ENCODE data around the gene HOXB7.

The HOXB7 gene

GRCh38 chr17:48600244-48601098 lies 10.3 kb downstream of the HOXB7 start:
- Mint-ChIP-seq H3K4me3 (no peak overlapping the region), H3K4me1 (ENCODE audit: low read depth) (peaks cover 31% of the 10 kb centered on the region), H3K27me3 (peaks cover 93% of the 10 kb centered on the region), H3K9me3 (no peaks in the 10 kb centered on the region), H3K36me3 (ENCODE audit: low read depth) (no peaks in the 10 kb centered on the region), H3K27ac (no peak overlapping the region)

- peaks cover 31% of the 10 kb centered on the region for H3K4me1 Mint-ChIP-seq (ENCODE audit: low read depth)
- no peaks in the 10 kb centered on the region for H3K9me3 Mint-ChIP-seq
- no peak overlapping the region for H3K27ac Mint-ChIP-seq
- no peaks in the 10 kb centered on the region for H3K36me3 Mint-ChIP-seq (ENCODE audit: low read depth)
- H3K27me3 Mint-ChIP-seq = peaks cover 93% of the 10 kb centered on the region
- H3K4me3 Mint-ChIP-seq = no peak overlapping the region
Measured at GRCh38 chr17:48599354-48599753, 11.5 kb downstream of the HOXB7 start.

DNA sequence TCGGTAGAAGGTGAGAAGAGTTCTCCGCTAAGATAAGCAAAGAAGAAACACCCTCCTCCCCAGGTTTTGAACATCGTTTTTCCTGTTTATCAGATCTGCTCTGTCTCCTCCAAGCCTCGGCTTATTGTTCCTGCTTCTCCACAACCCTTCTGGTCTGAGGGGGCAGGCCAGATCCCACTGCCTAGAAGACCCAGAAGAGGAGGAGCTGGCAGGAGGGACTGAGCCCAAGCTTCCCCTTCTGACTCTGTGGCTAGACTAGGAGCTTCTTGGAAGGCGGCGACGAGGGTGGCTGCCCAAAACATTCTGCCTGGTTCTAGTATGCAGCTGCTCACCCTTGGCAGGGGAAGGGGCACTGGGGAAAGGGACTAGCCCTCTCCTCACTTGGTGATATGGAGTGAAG lies 12.1 kb downstream of the HOXB7 start:
- H3K27ac Mint-ChIP-seq = no peak overlapping the region
- H3K9me3 Mint-ChIP-seq = no peaks in the 10 kb centered on the region
- no peaks in the 10 kb centered on the region for H3K36me3 Mint-ChIP-seq (ENCODE audit: low read depth)
- peaks cover 37% of the 10 kb centered on the region for H3K4me1 Mint-ChIP-seq (ENCODE audit: low read depth)
- no peak overlapping the region for H3K4me3 Mint-ChIP-seq
- peaks cover 93% of the 10 kb centered on the region for H3K27me3 Mint-ChIP-seq

DNA sequence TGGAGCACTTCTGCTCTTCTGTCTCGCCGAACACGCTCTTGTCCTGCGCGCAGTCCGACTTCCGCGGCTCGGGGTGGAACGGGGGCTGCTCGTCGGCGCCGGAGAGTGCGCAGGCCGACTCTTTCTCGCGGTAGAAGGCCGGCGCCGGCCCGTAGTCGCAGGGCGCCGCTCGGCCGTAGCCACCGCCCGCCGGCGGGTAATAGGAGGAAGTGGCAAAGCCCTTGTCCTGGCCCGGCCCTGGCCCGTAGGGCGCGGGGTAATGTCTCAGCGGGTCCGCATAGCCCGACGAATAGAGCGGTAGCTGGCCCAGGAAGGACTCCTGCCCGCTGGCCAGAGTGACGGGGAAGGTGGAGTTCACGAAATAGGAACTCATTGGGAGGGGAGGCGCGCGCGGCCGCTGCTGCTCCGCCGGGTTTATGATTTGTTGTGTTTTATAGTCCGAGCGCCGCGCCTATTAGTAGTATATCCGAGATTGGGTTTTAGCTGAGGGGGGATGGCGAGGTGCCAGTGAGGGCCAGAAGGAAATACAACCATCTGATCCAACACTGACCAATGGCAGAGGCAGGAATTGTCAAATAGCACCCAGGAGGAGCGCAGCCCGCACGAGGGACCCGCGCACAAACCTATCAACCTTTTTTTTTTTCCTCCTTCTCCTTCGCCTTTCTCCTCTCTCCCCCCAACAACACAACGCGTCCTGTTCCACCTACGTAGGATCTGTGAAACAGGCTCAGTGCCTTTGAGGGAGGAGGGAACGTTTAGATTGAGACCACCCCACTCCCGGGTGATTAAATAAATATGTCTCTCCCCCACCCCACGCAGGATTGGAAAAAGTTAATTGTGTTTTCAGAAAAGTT lies 12.8 kb downstream of the HOXB7 start:
- H3K4me3 Mint-ChIP-seq = peak overlapping the region; percentile 80
- no peaks in the 10 kb centered on the region for H3K36me3 Mint-ChIP-seq (ENCODE audit: low read depth)
- no peaks in the 10 kb centered on the region for H3K9me3 Mint-ChIP-seq
- H3K4me1 Mint-ChIP-seq (ENCODE audit: low read depth) = peaks cover 41% of the 10 kb centered on the region
- H3K27ac Mint-ChIP-seq = no peak overlapping the region
- H3K27me3 Mint-ChIP-seq = peaks cover 90% of the 10 kb centered on the region

DNA sequence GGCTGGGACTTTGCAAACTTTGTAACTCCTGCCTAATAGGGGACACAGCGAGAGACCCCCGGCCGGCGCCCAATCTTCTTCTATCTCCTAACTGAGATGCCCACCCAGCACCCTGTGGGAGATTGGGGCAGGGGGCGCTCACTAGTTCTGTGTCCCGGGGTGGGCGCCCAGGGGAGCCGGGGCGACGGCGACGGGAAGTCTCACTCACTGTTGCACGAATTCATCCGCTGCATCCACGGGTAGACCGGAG lies 13.4 kb downstream of the HOXB7 start:
- peaks cover 87% of the 10 kb centered on the region for H3K27me3 Mint-ChIP-seq
- H3K9me3 Mint-ChIP-seq = no peaks in the 10 kb centered on the region
- H3K4me3 Mint-ChIP-seq = peak overlapping the region; percentile 80
- H3K27ac Mint-ChIP-seq = no peak overlapping the region
- peaks cover 45% of the 10 kb centered on the region for H3K4me1 Mint-ChIP-seq (ENCODE audit: low read depth)
- no peaks in the 10 kb centered on the region for H3K36me3 Mint-ChIP-seq (ENCODE audit: low read depth)

DNA sequence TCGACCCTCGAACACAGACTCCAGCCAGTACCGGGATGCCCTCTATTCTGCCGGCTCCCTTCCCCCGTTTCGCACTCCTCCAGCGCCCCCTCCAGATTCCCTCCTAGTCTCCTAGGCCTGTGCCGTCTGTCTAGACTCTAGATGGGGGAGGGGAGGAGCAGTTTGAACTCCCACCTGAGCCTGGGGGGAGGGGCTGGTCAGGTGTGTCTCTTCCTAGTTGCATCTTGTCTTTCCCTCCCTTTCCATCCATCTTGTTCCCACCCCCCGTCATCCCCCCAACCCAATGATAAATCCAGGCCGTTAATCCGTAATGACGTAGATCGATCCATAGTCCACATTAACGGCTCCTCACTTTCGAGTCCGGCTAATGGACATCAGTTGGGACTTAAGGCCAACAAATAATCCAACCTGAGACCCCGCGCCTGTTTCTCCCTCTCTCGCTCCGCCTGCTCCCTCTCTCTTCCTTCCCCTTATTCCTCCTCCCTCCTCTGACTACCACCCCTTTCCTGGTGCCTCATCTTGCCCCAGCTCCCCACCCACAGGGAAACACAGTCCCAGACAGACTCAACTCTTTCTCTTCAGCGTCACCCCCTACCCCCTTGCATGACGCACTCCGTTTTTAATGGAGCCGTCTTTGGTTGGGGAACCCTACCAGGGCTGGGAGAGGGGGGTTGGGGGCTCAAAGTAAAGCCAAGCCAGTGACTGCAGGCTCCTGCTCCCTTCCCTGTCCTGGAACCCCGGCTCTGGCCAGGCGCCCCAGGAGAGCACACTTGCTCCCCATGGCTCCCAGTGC lies 13.9 kb downstream of the HOXB7 start:
- Mint-ChIP-seq H3K36me3 (ENCODE audit: low read depth) (no peaks in the 10 kb centered on the region), H3K27ac (no peak overlapping the region), H3K27me3 (peaks cover 89% of the 10 kb centered on the region), H3K4me3 (peak overlapping the region; percentile 80), H3K4me1 (ENCODE audit: low read depth) (peaks cover 48% of the 10 kb centered on the region), H3K9me3 (no peaks in the 10 kb centered on the region)

GRCh38 chr17:48596000-48596734 lies 14.7 kb downstream of the HOXB7 start:
- H3K27me3 Mint-ChIP-seq = peaks cover 89% of the 10 kb centered on the region
- H3K4me3 Mint-ChIP-seq = peak overlapping the region; percentile 80
- H3K27ac Mint-ChIP-seq = no peak overlapping the region
- no peaks in the 10 kb centered on the region for H3K36me3 Mint-ChIP-seq (ENCODE audit: low read depth)
- H3K4me1 Mint-ChIP-seq (ENCODE audit: low read depth) = peaks cover 46% of the 10 kb centered on the region
- H3K9me3 Mint-ChIP-seq = no peaks in the 10 kb centered on the region

- H3K27ac Mint-ChIP-seq = no peak overlapping the region
- no peaks in the 10 kb centered on the region for H3K36me3 Mint-ChIP-seq (ENCODE audit: low read depth)
- no peak overlapping the region for H3K4me3 Mint-ChIP-seq
- H3K9me3 Mint-ChIP-seq = no peaks in the 10 kb centered on the region
- H3K27me3 Mint-ChIP-seq = peaks cover 88% of the 10 kb centered on the region
- H3K4me1 Mint-ChIP-seq (ENCODE audit: low read depth) = peaks cover 46% of the 10 kb centered on the region
Measured at GRCh38 chr17:48595278-48595999, 15.4 kb downstream of the HOXB7 start.

DNA sequence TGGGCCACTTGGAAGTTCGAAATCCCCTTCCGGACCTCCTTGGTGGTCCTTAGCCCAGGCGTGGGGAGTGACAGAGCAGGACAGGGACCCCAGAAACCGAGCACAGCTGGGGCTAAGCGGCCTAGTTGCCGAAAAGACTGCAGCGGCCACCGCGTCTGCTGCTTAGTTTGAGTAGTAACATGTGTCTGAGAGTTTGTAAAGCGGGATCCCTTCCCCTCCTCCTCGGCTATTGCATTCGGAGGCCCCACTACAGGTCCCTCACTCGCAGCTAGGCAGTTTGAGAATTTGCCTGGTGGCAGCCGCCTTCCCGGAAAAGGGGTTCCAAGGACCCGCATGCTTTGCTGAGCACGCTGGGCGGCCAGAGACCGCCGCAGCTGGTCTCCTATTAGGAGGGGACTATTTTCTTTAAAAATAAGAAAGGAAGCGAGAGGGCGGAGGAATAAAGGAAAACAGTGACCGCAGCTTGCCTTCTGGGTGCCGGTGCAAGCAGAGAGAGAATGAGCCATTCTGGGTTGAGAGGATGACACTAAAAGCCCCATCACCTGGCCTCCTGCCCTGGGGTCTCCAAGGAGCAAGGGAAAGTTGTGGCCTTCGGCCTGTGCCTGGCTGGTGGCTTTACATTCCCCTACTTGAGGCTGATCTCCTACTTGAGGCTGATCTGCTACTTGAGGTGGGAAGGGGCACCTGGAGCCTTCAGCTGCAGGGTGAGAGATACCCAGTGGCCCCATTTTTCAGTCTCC lies 16.1 kb downstream of the HOXB7 start:
- Mint-ChIP-seq H3K4me1 (ENCODE audit: low read depth) (peaks cover 53% of the 10 kb centered on the region), H3K9me3 (no peaks in the 10 kb centered on the region), H3K36me3 (ENCODE audit: low read depth) (no peaks in the 10 kb centered on the region), H3K4me3 (no peak overlapping the region), H3K27me3 (peaks cover 88% of the 10 kb centered on the region), H3K27ac (no peak overlapping the region)

GRCh38 chr17:48593840-48594537 lies 16.8 kb downstream of the HOXB7 start:
- peaks cover 55% of the 10 kb centered on the region for H3K4me1 Mint-ChIP-seq (ENCODE audit: low read depth)
- H3K27ac Mint-ChIP-seq = no peak overlapping the region
- no peaks in the 10 kb centered on the region for H3K36me3 Mint-ChIP-seq (ENCODE audit: low read depth)
- peak overlapping the region; percentile 78 for H3K4me3 Mint-ChIP-seq
- peaks cover 88% of the 10 kb centered on the region for H3K27me3 Mint-ChIP-seq
- H3K9me3 Mint-ChIP-seq = no peaks in the 10 kb centered on the region

GRCh38 chr17:48593126-48593829 lies 17.5 kb downstream of the HOXB7 start, which contains the start of gene HOXB5:
HOXB5 (minus strand) TSS chr17:48593779; CDS start chr17:48593682, 97 bp downstream.
- peaks cover 49% of the 10 kb centered on the region for H3K4me1 Mint-ChIP-seq (ENCODE audit: low read depth)
- no peaks in the 10 kb centered on the region for H3K36me3 Mint-ChIP-seq (ENCODE audit: low read depth)
- H3K4me3 Mint-ChIP-seq = peak within 1 kb of the TSS; percentile 78
- peaks cover 88% of the 10 kb centered on the region for H3K27me3 Mint-ChIP-seq
- H3K9me3 Mint-ChIP-seq = no peaks in the 10 kb centered on the region
- H3K27ac Mint-ChIP-seq = no peak within 1 kb of the TSS

DNA sequence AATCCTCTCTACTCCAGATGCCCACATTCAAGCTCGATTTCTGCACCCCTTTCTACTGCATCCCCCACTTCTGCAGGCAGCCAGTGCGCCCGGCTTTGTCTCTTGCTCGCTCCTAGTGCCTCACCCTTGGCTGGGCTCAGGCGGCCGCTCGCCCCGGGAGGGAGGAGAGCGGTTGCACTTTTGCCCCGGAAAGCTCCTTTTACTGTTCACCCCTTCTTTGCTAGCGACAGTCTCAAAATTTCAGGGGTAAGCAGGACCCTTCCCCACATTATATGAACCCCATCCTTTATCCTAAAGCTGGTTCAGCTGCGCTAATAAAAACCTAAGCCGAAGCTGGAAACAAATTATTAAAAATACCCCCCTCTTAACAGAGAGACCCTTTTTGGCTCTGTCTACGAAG lies 18.2 kb downstream of the HOXB7 start:
- no peaks in the 10 kb centered on the region for H3K36me3 Mint-ChIP-seq (ENCODE audit: low read depth)
- H3K9me3 Mint-ChIP-seq = no peaks in the 10 kb centered on the region
- H3K4me1 Mint-ChIP-seq (ENCODE audit: low read depth) = peaks cover 42% of the 10 kb centered on the region
- no peak overlapping the region for H3K27ac Mint-ChIP-seq
- H3K27me3 Mint-ChIP-seq = peaks cover 88% of the 10 kb centered on the region
- peak overlapping the region; percentile 78 for H3K4me3 Mint-ChIP-seq
